ENCODE data around the gene ZNHIT3.

The ZNHIT3 gene

GRCh38 chr17:36545077-36545464 lies 58.6 kb downstream of the ZNHIT3 start:
- peak in 22 of 56 donors; percentile 54 to 95 (median 85) for DNase-seq

Measured in nucleus accumbens (tissue), 56 donors.